Measurements from ENCODE around the gene KIF6.

KIF6 gene

GRCh38 chr6:39361657-39362486, 363.3 kb downstream of the KIF6 start:
- peak; percentile 69 for DNase-seq
- H3K79me2 ChIP-seq (ENCODE audit: low read length): no peaks in the 10 kb centered on the region
- 0 out of 2 replicates have a peak, but pooled peaks cover 5% of the 10 kb centered on the region for H3K4me1 ChIP-seq (ENCODE audit: low read length)
- no peaks in the 10 kb centered on the region for H3K9me3 ChIP-seq (replicated peaks; ENCODE audit: insufficient read depth, low read length)
- H3K4me3 ChIP-seq (ENCODE audit: low read length): peak overlapping the region; percentile 28; the same call in 1 of the 2 replicates
- no peaks in the 10 kb centered on the region for H3K27me3 ChIP-seq (replicated peaks; ENCODE audit: insufficient read depth, low read length)
- no peaks in the 10 kb centered on the region for H3F3A ChIP-seq (ENCODE audit: insufficient read depth, low read length)
- no peaks in the 10 kb centered on the region for H3K9me2 ChIP-seq (replicated peaks; ENCODE audit: insufficient read depth, low read length)
- H3K9ac ChIP-seq (ENCODE audit: low read length): no peak overlapping the region
- no peaks in the 10 kb centered on the region for H4K20me1 ChIP-seq (ENCODE audit: insufficient read depth, low read length)
- H3K4me2 ChIP-seq (ENCODE audit: low read depth, low read length): peak overlapping the region; percentile 61
- H3K36me3 ChIP-seq (replicated peaks; ENCODE audit: insufficient read depth, low read length): no peaks in the 10 kb centered on the region
- H2AFZ ChIP-seq (ENCODE audit: low read length): peak overlapping the region; percentile 68
- TF ChIP-seq EZH2 (optimal IDR thresholded peaks at IDR 0.05; ENCODE audit: low read depth, low read length): no peak
- no peak for TF ChIP-seq EZH2phosphoT487 (IDR thresholded peaks at IDR 0.05; ENCODE audit: low read length)
- peak; percentile 74 for TF ChIP-seq CTCF (IDR thresholded peaks at IDR 0.05; ENCODE audit: low read length)
- H3K27ac ChIP-seq (ENCODE audit: low read length): no peak overlapping the region

- DNase-seq: no peak
- H3K27ac ChIP-seq (ENCODE audit: low read length): no peak overlapping the region
- 0 out of 2 replicates have a peak, but pooled peaks cover 5% of the 10 kb centered on the region for H3K4me1 ChIP-seq (ENCODE audit: low read length)
- H3K4me2 ChIP-seq (ENCODE audit: low read depth, low read length): no peak overlapping the region
- H4K20me1 ChIP-seq (ENCODE audit: insufficient read depth, low read length): no peaks in the 10 kb centered on the region
- no peaks in the 10 kb centered on the region for H3K27me3 ChIP-seq (replicated peaks; ENCODE audit: insufficient read depth, low read length)
- H3F3A ChIP-seq (ENCODE audit: insufficient read depth, low read length): no peaks in the 10 kb centered on the region
- H3K9me2 ChIP-seq (replicated peaks; ENCODE audit: insufficient read depth, low read length): no peaks in the 10 kb centered on the region
- H3K9ac ChIP-seq (ENCODE audit: low read length): no peak overlapping the region
- TF ChIP-seq EZH2 (optimal IDR thresholded peaks at IDR 0.05; ENCODE audit: low read depth, low read length) (no peak), EZH2phosphoT487 (IDR thresholded peaks at IDR 0.05; ENCODE audit: low read length) (no peak), CTCF (IDR thresholded peaks at IDR 0.05; ENCODE audit: low read length) (no peak)
- no peak overlapping the region for H2AFZ ChIP-seq (ENCODE audit: low read length)
- H3K79me2 ChIP-seq (ENCODE audit: low read length): no peaks in the 10 kb centered on the region
- no peak overlapping the region for H3K4me3 ChIP-seq (ENCODE audit: low read length)
- no peaks in the 10 kb centered on the region for H3K36me3 ChIP-seq (replicated peaks; ENCODE audit: insufficient read depth, low read length)
- no peaks in the 10 kb centered on the region for H3K9me3 ChIP-seq (replicated peaks; ENCODE audit: insufficient read depth, low read length)
Observed at GRCh38 chr6:39360378-39360777, 364.8 kb downstream of the KIF6 start.

DNA sequence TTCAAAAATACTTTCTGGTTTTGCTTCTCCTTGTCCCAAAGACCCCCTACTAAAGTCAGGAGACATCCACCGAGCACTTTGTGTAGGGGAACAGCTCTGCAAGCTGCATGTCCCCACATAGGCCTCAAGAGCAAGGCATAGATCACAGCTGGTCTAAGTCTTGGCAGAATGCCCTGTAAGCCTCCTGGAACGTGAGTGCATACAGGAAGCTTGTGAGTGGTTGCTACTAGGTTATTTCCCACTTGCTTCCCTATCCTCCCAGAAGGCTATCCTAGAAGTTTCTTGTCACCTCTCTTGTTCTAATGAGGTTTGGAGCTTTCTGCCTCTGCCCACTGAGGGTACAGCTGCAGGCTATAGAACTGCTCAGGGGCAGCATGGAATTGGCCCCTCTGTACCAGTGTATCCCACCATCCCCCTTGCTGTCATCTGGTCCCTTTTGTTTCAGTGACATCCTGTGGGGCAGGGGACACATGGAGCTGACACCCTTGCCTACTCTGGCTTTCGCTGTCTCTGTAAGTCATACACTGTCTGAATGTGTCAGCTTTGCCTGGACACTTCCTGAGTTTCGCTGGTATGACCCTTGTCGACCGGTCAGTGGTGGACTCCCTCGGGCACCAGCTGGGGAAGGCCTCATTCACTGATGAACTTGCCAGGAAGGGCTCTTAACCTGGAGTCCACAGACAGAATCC, 367.1 kb downstream of the KIF6 start:
- no peaks in the 10 kb centered on the region for H3K36me3 ChIP-seq (replicated peaks; ENCODE audit: insufficient read depth, low read length)
- H2AFZ ChIP-seq (ENCODE audit: low read length): no peak overlapping the region
- H3K9me2 ChIP-seq (replicated peaks; ENCODE audit: insufficient read depth, low read length): no peaks in the 10 kb centered on the region
- TF ChIP-seq EZH2 (optimal IDR thresholded peaks at IDR 0.05; ENCODE audit: low read depth, low read length): no peak
- no peak for TF ChIP-seq EZH2phosphoT487 (IDR thresholded peaks at IDR 0.05; ENCODE audit: low read length)
- TF ChIP-seq CTCF (IDR thresholded peaks at IDR 0.05; ENCODE audit: low read length): no peak
- no peak overlapping the region for H3K4me2 ChIP-seq (ENCODE audit: low read depth, low read length)
- H3K27me3 ChIP-seq (replicated peaks; ENCODE audit: insufficient read depth, low read length): no peaks in the 10 kb centered on the region
- no peak overlapping the region for H3K4me3 ChIP-seq (ENCODE audit: low read length)
- H3K9me3 ChIP-seq (replicated peaks; ENCODE audit: insufficient read depth, low read length): no peaks in the 10 kb centered on the region
- H3F3A ChIP-seq (ENCODE audit: insufficient read depth, low read length): no peaks in the 10 kb centered on the region
- H3K4me1 ChIP-seq (ENCODE audit: low read length): 0 out of 2 replicates have a peak, but pooled peaks cover 5% of the 10 kb centered on the region
- H3K27ac ChIP-seq (ENCODE audit: low read length): no peak overlapping the region
- no peak for DNase-seq
- no peak overlapping the region for H3K9ac ChIP-seq (ENCODE audit: low read length)
- no peaks in the 10 kb centered on the region for H4K20me1 ChIP-seq (ENCODE audit: insufficient read depth, low read length)
- no peaks in the 10 kb centered on the region for H3K79me2 ChIP-seq (ENCODE audit: low read length)
